Measurements from ENCODE around the gene C4B.

Gene C4B

GRCh38 chr6:31969712-31970603 is 44.6 kb upstream of the C4B start (continued):
- TF ChIP-seq PRDM2 (tag by site-specific recombination; IDR thresholded peaks at IDR 0.05; ENCODE audit: borderline replicate concordance) (no peak), ZNF776 (tag by site-specific recombination; IDR thresholded peaks at IDR 0.05; ENCODE audit: borderline replicate concordance) (no peak), PRDM10 (tag by site-specific recombination; IDR thresholded peaks at IDR 0.05) (no peak), KLF10 (tag by site-specific recombination; IDR thresholded peaks at IDR 0.05) (no peak), HOXD13 (CRISPR knock-in tag; IDR thresholded peaks at IDR 0.05; ENCODE audit: borderline replicate concordance) (no peak), ZNF623 (tag by site-specific recombination; IDR thresholded peaks at IDR 0.05) (no peak), ZNF140 (tag by site-specific recombination; IDR thresholded peaks at IDR 0.05) (no peak), ZNF600 (tag by site-specific recombination; IDR thresholded peaks at IDR 0.05) (peak; percentile 46; the same call in 1 of the 2 replicates), GLIS2 (tag by site-specific recombination; IDR thresholded peaks at IDR 0.05) (peak; percentile 39; the same call in 1 of the 2 replicates), PRDM6 (tag by site-specific recombination; IDR thresholded peaks at IDR 0.05) (no peak), ZNF580 (tag by site-specific recombination; IDR thresholded peaks at IDR 0.05) (no peak), REST (tag by site-specific recombination; IDR thresholded peaks at IDR 0.05) (no peak), ZSCAN16 (tag by site-specific recombination; IDR thresholded peaks at IDR 0.05) (no peak), ZNF837 (tag by site-specific recombination; IDR thresholded peaks at IDR 0.05) (no peak), ZNF10 (tag by site-specific recombination; IDR thresholded peaks at IDR 0.05) (0 out of 2 replicates have a peak, but pooled peaks have one; percentile 22), SP7 (tag by site-specific recombination; IDR thresholded peaks at IDR 0.05) (no peak), ZBTB1 (tag by site-specific recombination; IDR thresholded peaks at IDR 0.05) (no peak), KLF16 (tag by site-specific recombination; IDR thresholded peaks at IDR 0.05) (no peak), ZFHX2 (tag by site-specific recombination; conservative IDR thresholded peaks at IDR 0.05) (peak; percentile 24; the same call in 1 of the 2 replicates), INSM2 (tag by site-specific recombination; IDR thresholded peaks at IDR 0.05) (no peak), ZNF510 (tag by site-specific recombination; IDR thresholded peaks at IDR 0.05; ENCODE audit: insufficient replicate concordance) (no peak)
